ENCODE data around the gene ANKS4B.

GRCh38 chr16:21302898-21303528 is 69.5 kb downstream of the ANKS4B start:
- no peak for TF ChIP-seq ZNF8 (CRISPR knock-in tag; IDR thresholded peaks at IDR 0.05)
- no peak for TF ChIP-seq PATZ1 (CRISPR knock-in tag; IDR thresholded peaks at IDR 0.05; ENCODE audit: borderline replicate concordance)
- TF ChIP-seq ZFP3 (CRISPR knock-in tag; IDR thresholded peaks at IDR 0.05) = no peak
- no peak for TF ChIP-seq CSDC2 (CRISPR knock-in tag; IDR thresholded peaks at IDR 0.05)
- TF ChIP-seq TSHZ2 (CRISPR knock-in tag; IDR thresholded peaks at IDR 0.05) = no peak
- no peak for TF ChIP-seq ZNF70 (CRISPR knock-in tag; IDR thresholded peaks at IDR 0.05)
- no peak for TF ChIP-seq GLIS3 (CRISPR knock-in tag; IDR thresholded peaks at IDR 0.05)
- TF ChIP-seq ESRRG (CRISPR knock-in tag; IDR thresholded peaks at IDR 0.05) = no peak
- no peak for TF ChIP-seq OSR1 (CRISPR knock-in tag; IDR thresholded peaks at IDR 0.05)
- TF ChIP-seq RARB (CRISPR knock-in tag; IDR thresholded peaks at IDR 0.05) = no peak
- no peak for TF ChIP-seq ZC3H10 (CRISPR knock-in tag; IDR thresholded peaks at IDR 0.05)
- no peak for TF ChIP-seq SNAI2 (CRISPR knock-in tag; IDR thresholded peaks at IDR 0.05)
- TF ChIP-seq BACH2 (CRISPR knock-in tag; IDR thresholded peaks at IDR 0.05; ENCODE audit: borderline replicate concordance) = no peak
- no peak for TF ChIP-seq ISL1 (CRISPR knock-in tag; IDR thresholded peaks at IDR 0.05)

Data from SK-N-SH treated with all-trans-retinoic acid at 6 μM for 48 hours (cell line).